GM18502 (cell line): Measurements from ENCODE around the gene ZNF367.
A peak's percentile ranks its signal among the peaks of the same experiment; 100 is the strongest.

Source experiments
- ATAC-seq: cut with Tn5 transposase; IDR thresholded peaks from one replicate; pipeline ENCODE4 v1.9.1; 2021; ENCODE audit warnings: mild to moderate bottlenecking; ENCODE audit not compliant: unreplicated experiment, poor library complexity

ZNF367 gene

GRCh38 chr9:96437454-96437853 is 19.3 kb upstream of the ZNF367 start:
- ATAC-seq = no peak

GRCh38 chr9:96436456-96437126 is 18.4 kb upstream of the ZNF367 start:
- ATAC-seq = no peak

DNA sequence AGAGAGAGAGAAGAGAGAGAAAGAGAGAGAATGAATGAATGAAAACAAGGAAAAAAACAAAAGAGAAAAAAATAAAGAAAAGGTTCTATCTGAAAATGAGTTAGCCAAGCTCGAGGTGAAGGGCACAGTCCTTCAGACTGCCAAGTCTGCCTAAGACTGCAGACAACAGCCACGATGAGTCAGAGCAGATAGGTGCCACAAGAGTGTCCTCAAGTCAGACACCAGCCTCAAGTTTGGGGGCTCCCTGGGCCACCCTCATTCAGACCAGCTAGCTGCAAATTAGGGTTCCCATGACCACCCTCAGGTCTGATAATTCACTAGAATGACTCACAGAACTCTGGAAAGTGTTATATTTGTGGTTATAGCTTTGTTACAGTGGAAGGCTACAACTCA is 17.9 kb upstream of the ZNF367 start:
- ATAC-seq = no peak

DNA sequence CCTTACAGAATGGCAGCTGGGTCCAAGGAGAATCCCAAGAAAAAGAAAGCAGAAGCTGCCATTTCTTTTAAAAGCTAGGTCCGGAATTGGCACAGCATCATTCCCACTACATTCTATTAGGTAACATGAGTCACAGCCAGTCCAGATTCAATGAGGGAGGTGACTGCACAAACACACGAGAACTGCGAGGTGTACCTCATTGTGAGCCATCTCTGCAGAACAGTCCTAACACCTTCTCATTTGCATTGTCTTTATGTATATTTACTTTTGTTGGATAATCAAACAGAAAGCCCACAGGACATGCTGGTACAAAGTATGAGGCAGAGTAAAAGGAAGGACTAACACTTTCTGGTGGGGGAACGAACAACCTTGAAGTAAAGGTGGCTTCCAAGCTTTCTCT is 17.2 kb upstream of the ZNF367 start:
- no peak for ATAC-seq

- ATAC-seq = no peak
These were observed 12.2 kb upstream of the ZNF367 start for GRCh38 chr9:96430377-96430776.

DNA sequence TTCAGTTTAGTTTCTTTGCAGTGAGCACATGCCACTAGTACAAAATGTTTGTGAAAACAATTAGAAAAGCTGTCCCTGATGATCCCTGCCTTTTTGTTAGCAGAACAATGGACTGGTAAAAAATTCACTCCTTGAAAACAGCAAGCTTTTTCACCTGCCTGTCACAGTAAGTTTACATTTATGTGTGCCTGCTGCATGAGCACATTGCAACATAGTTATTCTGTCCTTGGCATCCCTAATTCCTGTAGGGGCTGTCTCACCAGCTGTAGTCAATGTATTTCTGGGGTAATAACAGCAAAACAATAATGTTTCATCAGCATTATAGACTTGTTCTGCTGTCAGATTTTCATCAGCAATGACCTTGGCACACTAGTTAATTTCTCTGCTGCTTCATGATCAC is 11.6 kb upstream of the ZNF367 start:
- no peak for ATAC-seq

- no peak for ATAC-seq
These were observed 7.5 kb upstream of the ZNF367 start for GRCh38 chr9:96425500-96426169.

DNA sequence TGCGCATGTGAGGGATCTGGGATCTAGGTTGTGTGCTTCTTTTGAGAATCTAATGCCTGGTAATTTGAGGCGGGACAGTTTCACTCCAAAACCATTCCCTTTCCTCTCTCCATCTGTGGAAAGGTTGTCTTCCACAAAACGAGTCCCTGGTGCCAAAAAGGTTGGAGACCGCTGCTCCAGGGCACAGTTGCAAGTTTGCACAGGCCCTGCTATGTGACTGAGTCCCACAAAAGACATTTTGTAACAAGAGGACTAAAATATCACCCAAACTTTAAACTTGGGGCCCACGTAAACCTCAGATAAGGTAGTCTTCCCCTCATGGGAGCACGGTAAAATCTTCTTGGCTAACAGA is 5.8 kb upstream of the ZNF367 start:
- ATAC-seq = no peak

GRCh38 chr9:96423322-96423984 is 5.3 kb upstream of the ZNF367 start:
- ATAC-seq = no peak

DNA sequence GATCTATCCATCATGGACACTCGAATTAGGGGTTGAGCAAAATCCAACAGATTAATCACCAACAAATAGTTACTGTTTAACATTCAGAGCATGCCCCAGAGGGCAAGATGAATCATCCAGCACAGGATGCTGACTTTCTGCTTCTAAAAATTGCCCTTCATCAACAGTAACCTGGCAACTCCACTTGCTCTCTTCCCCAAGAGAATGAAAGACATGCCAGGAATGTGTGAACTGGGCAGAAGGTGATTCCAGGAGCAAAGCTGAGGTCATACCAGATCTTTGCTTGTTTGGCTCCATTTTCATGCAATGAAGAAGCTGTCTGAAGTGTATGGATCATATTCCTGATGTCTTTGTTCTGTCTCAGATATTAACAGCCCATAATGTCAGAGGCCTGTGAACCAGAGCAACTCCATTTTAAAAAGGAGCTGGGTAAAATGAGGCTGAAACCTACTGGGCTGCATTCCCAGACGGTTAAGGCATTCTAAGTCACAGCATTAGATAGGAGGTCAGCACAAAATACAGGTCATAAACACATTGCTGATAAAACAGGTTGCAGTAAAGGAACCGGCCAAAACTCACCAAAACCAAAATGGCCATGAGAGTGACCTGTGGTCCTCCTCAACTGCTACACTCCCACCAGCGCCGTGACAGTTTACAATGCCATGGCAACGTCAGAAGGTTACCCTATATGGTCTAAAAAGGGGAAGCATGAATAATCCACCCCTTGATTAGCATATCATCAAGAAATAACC is 2.5 kb upstream of the ZNF367 start:
- ATAC-seq = no peak

DNA sequence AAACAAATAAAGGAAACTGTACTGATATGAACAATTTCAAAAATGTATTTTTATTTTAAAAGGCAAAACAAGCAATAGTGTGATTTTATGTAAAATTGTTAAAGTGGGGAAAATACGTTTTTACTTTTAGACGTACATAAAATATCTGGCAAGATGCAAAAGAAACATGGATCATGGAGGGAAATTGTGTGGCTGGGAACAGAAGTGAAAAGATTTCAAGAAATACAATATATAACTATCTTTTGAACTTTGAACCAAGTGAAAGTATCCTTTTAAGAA is 1.5 kb upstream of the ZNF367 start:
- no peak for ATAC-seq

DNA sequence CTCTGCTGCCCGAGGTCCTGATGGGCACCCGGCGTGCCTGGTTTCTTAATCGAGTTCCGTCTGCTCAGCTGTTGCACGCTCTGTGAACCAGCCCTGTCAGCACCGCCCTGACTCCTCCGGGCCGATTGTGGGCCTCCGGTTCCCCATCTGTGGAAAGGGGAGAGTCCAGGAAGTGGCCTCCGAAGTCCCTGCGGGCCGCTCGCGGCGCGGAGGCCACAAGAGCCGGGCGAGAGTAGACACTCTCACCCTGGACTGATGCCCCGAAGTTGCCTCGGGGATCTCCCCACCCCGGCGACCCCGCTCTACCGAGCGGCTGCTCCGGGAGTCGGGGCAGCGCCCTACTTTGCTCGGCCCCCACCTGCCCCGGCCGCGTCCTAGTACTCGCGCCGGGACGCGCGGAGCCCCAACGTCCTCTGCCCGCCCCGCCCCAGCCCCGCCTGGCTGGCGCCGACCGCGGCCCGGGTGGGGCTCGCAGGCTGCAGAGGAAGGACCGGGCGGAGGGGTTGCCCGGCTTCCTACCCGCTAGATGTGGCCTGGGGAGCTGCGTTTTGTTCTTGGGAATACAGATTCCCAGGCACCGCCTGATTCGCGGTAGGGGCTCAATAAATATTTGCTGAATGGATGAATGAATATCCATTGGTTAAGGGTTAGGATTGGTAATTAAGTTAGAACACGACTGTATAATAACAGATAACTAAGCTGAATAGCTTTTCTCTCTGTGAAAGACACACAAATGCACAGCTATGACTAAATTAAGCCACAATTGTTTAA is 935 bp upstream of the ZNF367 start:
- ATAC-seq = peak; percentile 32

GRCh38 chr9:96417661-96418082 is 498 bp downstream of the ZNF367 start:
- peak; percentile 0 for ATAC-seq

DNA sequence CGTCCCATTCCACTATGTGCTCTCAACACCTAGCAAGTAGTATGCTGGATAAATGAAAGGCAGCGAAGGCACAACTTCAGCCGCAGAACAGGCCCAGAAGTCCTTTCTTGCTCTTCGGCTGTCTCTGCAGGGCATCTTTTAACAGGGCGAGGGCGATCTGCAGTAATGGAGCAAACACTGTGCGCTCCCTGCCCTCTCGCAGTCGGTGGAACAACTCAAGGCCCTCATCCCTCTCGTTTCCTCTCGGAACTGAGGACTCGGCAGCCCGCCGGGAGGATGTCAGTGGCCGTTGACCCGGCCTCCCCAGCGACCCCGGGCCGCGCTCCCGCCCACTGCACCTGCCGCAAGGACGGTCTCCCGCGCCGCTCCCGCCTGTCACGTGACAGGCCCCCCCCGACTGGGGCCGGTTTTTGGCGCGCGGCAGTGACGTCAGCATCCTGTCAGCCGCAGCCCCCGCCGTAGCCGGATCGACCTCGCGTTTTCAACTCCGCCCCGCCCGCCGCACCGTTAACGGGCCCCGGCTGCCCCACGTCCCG is 1.1 kb downstream of the ZNF367 start:
- ATAC-seq = peak; percentile 29

- ATAC-seq = peak; percentile 30
These were observed 4.6 kb downstream of the ZNF367 start for GRCh38 chr9:96413302-96414221.

GRCh38 chr9:96412174-96412913 is 5.8 kb downstream of the ZNF367 start:
- no peak for ATAC-seq

GRCh38 chr9:96411129-96411838 is 6.9 kb downstream of the ZNF367 start:
- no peak for ATAC-seq
